Measurements from ENCODE around the gene GFI1B. TPM values are rescaled to one million over a fixed set of nuclear protein-coding genes. Genes with fewer than 3 reads are reported as not detected.

Gene GFI1B
- total and polyA plus RNA-seq, 4 donors: 0.05 to 53.6 TPM; not detected in 2

GRCh38 chr9:133002147-133003070 is 23.9 kb downstream of the GFI1B start (continued):
- TF ChIP-seq, protein P1, sequence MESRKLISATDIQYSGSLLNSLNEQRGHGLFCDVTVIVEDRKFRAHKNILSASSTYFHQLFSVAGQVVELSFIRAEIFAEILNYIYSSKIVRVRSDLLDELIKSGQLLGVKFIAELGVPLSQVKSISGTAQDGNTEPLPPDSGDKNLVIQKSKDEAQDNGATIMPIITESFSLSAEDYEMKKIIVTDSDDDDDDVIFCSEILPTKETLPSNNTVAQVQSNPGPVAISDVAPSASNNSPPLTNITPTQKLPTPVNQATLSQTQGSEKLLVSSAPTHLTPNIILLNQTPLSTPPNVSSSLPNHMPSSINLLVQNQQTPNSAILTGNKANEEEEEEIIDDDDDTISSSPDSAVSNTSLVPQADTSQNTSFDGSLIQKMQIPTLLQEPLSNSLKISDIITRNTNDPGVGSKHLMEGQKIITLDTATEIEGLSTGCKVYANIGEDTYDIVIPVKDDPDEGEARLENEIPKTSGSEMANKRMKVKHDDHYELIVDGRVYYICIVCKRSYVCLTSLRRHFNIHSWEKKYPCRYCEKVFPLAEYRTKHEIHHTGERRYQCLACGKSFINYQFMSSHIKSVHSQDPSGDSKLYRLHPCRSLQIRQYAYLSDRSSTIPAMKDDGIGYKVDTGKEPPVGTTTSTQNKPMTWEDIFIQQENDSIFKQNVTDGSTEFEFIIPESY (IDR thresholded peaks at IDR 0.05): no peak
- TF ChIP-seq REST (IDR thresholded peaks at IDR 0.05): no peak

GRCh38 chr9:133003071-133003461 is 24.6 kb downstream of the GFI1B start:
- TF ChIP-seq, protein P2, sequence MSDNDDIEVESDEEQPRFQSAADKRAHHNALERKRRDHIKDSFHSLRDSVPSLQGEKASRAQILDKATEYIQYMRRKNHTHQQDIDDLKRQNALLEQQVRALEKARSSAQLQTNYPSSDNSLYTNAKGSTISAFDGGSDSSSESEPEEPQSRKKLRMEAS (IDR thresholded peaks at IDR 0.05): no peak
- TF ChIP-seq HNF4A (conservative IDR thresholded peaks at IDR 0.05) (no peak), RXRA (IDR thresholded peaks at IDR 0.05) (no peak), JUND (IDR thresholded peaks at IDR 0.05) (no peak), SP1 (IDR thresholded peaks at IDR 0.05) (no peak), GABPA (IDR thresholded peaks at IDR 0.05 in 1 of 2, conservative IDR thresholded peaks at IDR 0.05 in 1 of 2) (no peak), FOXA2 (IDR thresholded peaks at IDR 0.05) (no peak), HNF4G (IDR thresholded peaks at IDR 0.05) (no peak), NR2F2 (IDR thresholded peaks at IDR 0.05) (no peak), YY1 (IDR thresholded peaks at IDR 0.05) (no peak), EGR1 (IDR thresholded peaks at IDR 0.05; ENCODE audit: low read depth in 2 of 2) (no peak), REST (IDR thresholded peaks at IDR 0.05) (no peak), FOXA1 (IDR thresholded peaks at IDR 0.05) (no peak), RAD21 (IDR thresholded peaks at IDR 0.05) (no peak), TAF1 (conservative IDR thresholded peaks at IDR 0.05) (no peak)
- TF ChIP-seq, protein P3, sequence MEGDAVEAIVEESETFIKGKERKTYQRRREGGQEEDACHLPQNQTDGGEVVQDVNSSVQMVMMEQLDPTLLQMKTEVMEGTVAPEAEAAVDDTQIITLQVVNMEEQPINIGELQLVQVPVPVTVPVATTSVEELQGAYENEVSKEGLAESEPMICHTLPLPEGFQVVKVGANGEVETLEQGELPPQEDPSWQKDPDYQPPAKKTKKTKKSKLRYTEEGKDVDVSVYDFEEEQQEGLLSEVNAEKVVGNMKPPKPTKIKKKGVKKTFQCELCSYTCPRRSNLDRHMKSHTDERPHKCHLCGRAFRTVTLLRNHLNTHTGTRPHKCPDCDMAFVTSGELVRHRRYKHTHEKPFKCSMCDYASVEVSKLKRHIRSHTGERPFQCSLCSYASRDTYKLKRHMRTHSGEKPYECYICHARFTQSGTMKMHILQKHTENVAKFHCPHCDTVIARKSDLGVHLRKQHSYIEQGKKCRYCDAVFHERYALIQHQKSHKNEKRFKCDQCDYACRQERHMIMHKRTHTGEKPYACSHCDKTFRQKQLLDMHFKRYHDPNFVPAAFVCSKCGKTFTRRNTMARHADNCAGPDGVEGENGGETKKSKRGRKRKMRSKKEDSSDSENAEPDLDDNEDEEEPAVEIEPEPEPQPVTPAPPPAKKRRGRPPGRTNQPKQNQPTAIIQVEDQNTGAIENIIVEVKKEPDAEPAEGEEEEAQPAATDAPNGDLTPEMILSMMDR (IDR thresholded peaks at IDR 0.05; ENCODE audit: low read depth, low read length, missing input control): no peak
- TF ChIP-seq, protein P1 (IDR thresholded peaks at IDR 0.05): no peak
- TF ChIP-seq, protein P4, sequence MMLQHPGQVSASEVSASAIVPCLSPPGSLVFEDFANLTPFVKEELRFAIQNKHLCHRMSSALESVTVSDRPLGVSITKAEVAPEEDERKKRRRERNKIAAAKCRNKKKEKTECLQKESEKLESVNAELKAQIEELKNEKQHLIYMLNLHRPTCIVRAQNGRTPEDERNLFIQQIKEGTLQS (IDR thresholded peaks at IDR 0.05): no peak
- H3K27me3 ChIP-seq (ENCODE audit: control insufficient read depth in 4 of 4, insufficient read depth in 4 of 4, low read length in 3 of 4): peaks cover 0 to 7% (median 0%) of the 10 kb centered on the region in 4 donors
- H3K27ac ChIP-seq (ENCODE audit: low read depth in 1 of 2, low read length in 2 of 2): no peak overlapping the region
- 47% methylated on average over 13 of the region's 13 CpGs for WGBS
- no peaks in the 10 kb centered on the region for H3K36me3 ChIP-seq (ENCODE audit: control insufficient read depth in 4 of 4, insufficient read depth in 3 of 4, low read depth in 1 of 4, low read length in 3 of 4)
- no peak overlapping the region for H3K9ac ChIP-seq (ENCODE audit: low read depth in 1 of 2, low read length in 2 of 2)
- H3K4me3 ChIP-seq (ENCODE audit: low read depth in 1 of 3, low read length in 3 of 3): no peak overlapping the region
- no peaks in the 10 kb centered on the region for H3K9me3 ChIP-seq (ENCODE audit: control insufficient read depth in 4 of 4, low read length in 3 of 4)
- peaks cover 0 to 1% (median 0%) of the 10 kb centered on the region in 4 donors for H3K4me1 ChIP-seq (ENCODE audit: control insufficient read depth in 4 of 4, insufficient read depth in 4 of 4, low read length in 3 of 4)
- DNase-seq (ENCODE audit: low spot score): no peak
